Transverse colon (tissue), 3 donors: ENCODE results near the gene APBB2.

Source experiments
- CTCF ChIP-seq, 5 experiments: fragments of 200-600 bp in 3 of 5; fragments of 450-650 bp in 2 of 5; sonication (generic) in 3 of 5; IDR thresholded peaks; 1 replicate in 2 of 5; 2 replicates in 3 of 5; pipeline ENCODE4 v1.5.1; 2016 to 2017; ENCODE audit warnings: antibody characterized with exemption in 5 of 5, inconsistent platforms in 3 of 5, mild to moderate bottlenecking in 2 of 5, moderate library complexity in 1 of 5
- POLR2A ChIP-seq: fragments of 450-650 bp; IDR thresholded peaks from one replicate; pipeline ENCODE4 v1.6.1; 2016; ENCODE audit warnings: antibody characterized with exemption, mild to moderate bottlenecking, moderate library complexity

DNA sequence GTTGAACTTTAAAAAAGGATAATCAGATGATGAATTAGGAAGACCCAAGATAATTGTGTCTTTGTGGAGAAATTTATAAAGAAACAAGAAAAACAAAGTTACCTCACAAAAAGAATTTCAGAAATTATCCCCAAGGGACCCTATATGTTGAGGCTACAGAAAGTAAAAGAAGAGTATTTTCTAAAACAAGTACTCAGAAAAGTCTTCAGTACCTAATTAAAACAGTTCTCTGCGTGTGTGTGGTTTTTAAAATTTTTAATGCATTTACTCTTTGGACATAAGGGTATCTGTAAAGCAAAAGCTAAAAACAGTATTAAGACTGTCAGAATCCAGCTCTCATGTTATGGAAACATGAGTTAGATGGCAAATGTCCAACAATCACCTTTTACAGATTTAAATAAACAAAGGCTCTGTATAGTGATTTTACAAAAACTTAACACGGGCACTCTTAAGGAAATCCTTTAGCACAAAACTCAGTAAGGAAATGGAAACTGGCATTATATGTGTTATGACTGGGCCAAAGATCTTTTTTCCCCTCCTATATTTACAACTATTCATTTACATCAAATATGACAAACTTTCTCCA, 277.1 kb downstream of the APBB2 start:
- TF ChIP-seq CTCF (IDR thresholded peaks at IDR 0.05): no peak
- no peak for TF ChIP-seq POLR2A
